GM12874 (cell line): ENCODE measurements around the gene DCLK1.

Experiments
- CTCF ChIP-seq: IDR thresholded peaks from 2 replicates; pipeline ENCODE4 v1.5.1; 2011; ENCODE audit warnings: low read depth, mild to moderate bottlenecking, control low read depth, low read length, moderate library complexity; ENCODE audit not compliant: insufficient read depth

The DCLK1 gene

GRCh38 chr13:35833031-35833430, 298.2 kb downstream of the DCLK1 start:
- TF ChIP-seq CTCF = no peak

- no peak for TF ChIP-seq CTCF
Observed at GRCh38 chr13:35832551-35832950, 298.6 kb downstream of the DCLK1 start.

GRCh38 chr13:35830850-35831450, 300.2 kb downstream of the DCLK1 start:
- no peak for TF ChIP-seq CTCF

- TF ChIP-seq CTCF = peak; percentile 55
Observed at GRCh38 chr13:35826626-35827254, 304.4 kb downstream of the DCLK1 start.

- TF ChIP-seq CTCF = no peak
Observed at GRCh38 chr13:35824825-35825224, 306.4 kb downstream of the DCLK1 start.

- TF ChIP-seq CTCF = no peak
Observed at GRCh38 chr13:35824395-35824794, 306.8 kb downstream of the DCLK1 start.

- no peak for TF ChIP-seq CTCF
Observed at GRCh38 chr13:35822666-35823065, 308.5 kb downstream of the DCLK1 start.

- peak; percentile 40; the same call in 1 of the 2 replicates for TF ChIP-seq CTCF
Observed at GRCh38 chr13:35818633-35819067, 312.5 kb downstream of the DCLK1 start.
